DMS114 treated with DMSO at 0.1 percent for 48 hours (cell line): Measurements from ENCODE around the gene SUDS3.
"Not testable (repeated sequence)": the region's sequence is repeated elsewhere in the genome, so short reads cannot be mapped to it uniquely, and the experiment has no call there.

Source experiments
- DNase-seq: peaks from one replicate; lab custom pipeline; 2025; ENCODE audit not compliant: unreplicated experiment; lab: John Stamatoyannopoulos, UW

Gene SUDS3

GRCh38 chr12:118376089-118377020, at the start of gene SUDS3:
Gene SUDS3, plus strand, starts transcription at chr12:118376555. Its CDS starts 137 bp downstream, at chr12:118376692.
- peak; percentile 77 for DNase-seq

- no peak for DNase-seq
Measured at GRCh38 chr12:118326991-118327390, 49.4 kb upstream of the SUDS3 start.

GRCh38 chr12:118327391-118327790, 49.0 kb upstream of the SUDS3 start:
- DNase-seq: no peak

- DNase-seq: no peak
Measured at GRCh38 chr12:118328486-118329330, 47.6 kb upstream of the SUDS3 start.

GRCh38 chr12:118330421-118331018, 45.8 kb upstream of the SUDS3 start:
- DNase-seq: no peak

GRCh38 chr12:118332511-118332910, 43.8 kb upstream of the SUDS3 start:
- DNase-seq: no peak

GRCh38 chr12:118334241-118334640, 42.1 kb upstream of the SUDS3 start:
- no peak for DNase-seq

GRCh38 chr12:118334939-118335567, 41.3 kb upstream of the SUDS3 start:
- no peak for DNase-seq

GRCh38 chr12:118336123-118336522, 40.2 kb upstream of the SUDS3 start:
- DNase-seq: no peak

GRCh38 chr12:118337194-118337838, 39.0 kb upstream of the SUDS3 start:
- DNase-seq: no peak

- DNase-seq: no peak
Measured at GRCh38 chr12:118342090-118342489, 34.3 kb upstream of the SUDS3 start.

GRCh38 chr12:118344829-118345228, 31.5 kb upstream of the SUDS3 start:
- no peak for DNase-seq

- no peak for DNase-seq
Measured at GRCh38 chr12:118345355-118345754, 31.0 kb upstream of the SUDS3 start.

GRCh38 chr12:118346895-118347294, 29.5 kb upstream of the SUDS3 start:
- no peak for DNase-seq

- no peak for DNase-seq
Measured at GRCh38 chr12:118347916-118348315, 28.4 kb upstream of the SUDS3 start.

GRCh38 chr12:118350908-118351559, 25.3 kb upstream of the SUDS3 start:
- DNase-seq: no peak

GRCh38 chr12:118353721-118354120, 22.6 kb upstream of the SUDS3 start:
- DNase-seq: no peak

- DNase-seq: not testable (repeated sequence)
Measured at GRCh38 chr12:118354503-118354902, 21.9 kb upstream of the SUDS3 start.

GRCh38 chr12:118354903-118355302, 21.5 kb upstream of the SUDS3 start:
- no peak for DNase-seq

- DNase-seq: no peak
Measured at GRCh38 chr12:118355843-118356242, 20.5 kb upstream of the SUDS3 start.
